ENCODE measurements around the gene DPYD. TPM values are rescaled to one million over a fixed set of nuclear protein-coding genes. Genes with fewer than 3 reads are reported as not detected.

The DPYD gene
- polyA plus RNA-seq, 1 of the 3 experiments (the other 2 are of a cell fraction), result 23.0 TPM

- TF ChIP-seq CTCF (IDR thresholded peaks at IDR 0.05), result no peak
- TF ChIP-seq NFIC (IDR thresholded peaks at IDR 0.05; ENCODE audit: borderline replicate concordance), result peak; percentile 61
- TF ChIP-seq USF1 (IDR thresholded peaks at IDR 0.05; ENCODE audit: borderline replicate concordance, low read depth), result no peak
- TF ChIP-seq FOXM1 (IDR thresholded peaks at IDR 0.05; ENCODE audit: low read depth), result no peak
- no peak for TF ChIP-seq MEF2A (IDR thresholded peaks at IDR 0.05; ENCODE audit: borderline replicate concordance, low read depth)
Observed at GRCh38 chr1:97190326-97190725, 730.5 kb downstream of the DPYD start (continued).

- no peaks in the 10 kb centered on the region for H3K9me3 ChIP-seq
- H3K27me3 ChIP-seq (ENCODE audit: insufficient read depth), result no peaks in the 10 kb centered on the region
- H3K4me2 ChIP-seq, result no peak overlapping the region
- ChIA-PET CTCF (no interaction called here), POLR2A (no interaction called here)
- no peak for TF ChIP-seq SIN3A (IDR thresholded peaks at IDR 0.05; ENCODE audit: borderline replicate concordance, low read depth, low read length)
- no peak for TF ChIP-seq TAF1 (IDR thresholded peaks at IDR 0.05; ENCODE audit: borderline replicate concordance, low read depth, low read length)
- TF ChIP-seq ZBTB33 (IDR thresholded peaks at IDR 0.05; ENCODE audit: borderline replicate concordance, low read depth), result no peak
- peak; percentile 22 for TF ChIP-seq RAD21 (IDR thresholded peaks at IDR 0.05; ENCODE audit: low read length)
- no peak for TF ChIP-seq FOXJ3 (CRISPR knock-in tag; IDR thresholded peaks at IDR 0.05)
- TF ChIP-seq MXI1 (IDR thresholded peaks at IDR 0.05; ENCODE audit: low read depth, low read length), result no peak
- TF ChIP-seq POLR2AphosphoS5 (IDR thresholded peaks at IDR 0.05; ENCODE audit: low read depth, low read length), result no peak
- peak; percentile 42 for TF ChIP-seq CTCF (IDR thresholded peaks at IDR 0.05)
- TF ChIP-seq GATA2 (CRISPR knock-in tag; IDR thresholded peaks at IDR 0.05), result no peak
- TF ChIP-seq SMC3 (IDR thresholded peaks at IDR 0.05; ENCODE audit: low read depth, low read length), result peak; percentile 3; the same call in 1 of the 2 replicates
- no peak for TF ChIP-seq MEF2A (IDR thresholded peaks at IDR 0.05; ENCODE audit: borderline replicate concordance, low read depth)
- TF ChIP-seq JUND (IDR thresholded peaks at IDR 0.05), result no peak
- no peak for TF ChIP-seq PBX3 (IDR thresholded peaks at IDR 0.05)
- no peak for TF ChIP-seq IRF3 (IDR thresholded peaks at IDR 0.05; ENCODE audit: low read depth, low read length)
- no peak for TF ChIP-seq TEAD4 (IDR thresholded peaks at IDR 0.05; ENCODE audit: borderline replicate concordance, insufficient read depth)
- TF ChIP-seq YY1 (IDR thresholded peaks at IDR 0.05; ENCODE audit: low read depth), result no peak
- H3K4me1 ChIP-seq (ENCODE audit: control insufficient read depth in 1 of 2, insufficient read depth in 2 of 2, low read depth in 1 of 2, low read length in 1 of 2), result peaks cover 0 to 15% of the 10 kb centered on the region in 2 experiments; a peak in 1 of 4 replicates
- H3K27ac ChIP-seq (ENCODE audit: low read depth in 2 of 2, low read length in 1 of 2), result no peak overlapping the region
- 92% methylated on average over 6 of the region's 6 CpGs for WGBS (ENCODE audit: low lambda C conversion rate)
- H3F3A ChIP-seq (replicated peaks; ENCODE audit: insufficient read depth), result peaks cover 1% of the 10 kb centered on the region
- H2AFZ ChIP-seq (ENCODE audit: low read depth), result no peak overlapping the region
- H3K9me2 ChIP-seq, result no peaks in the 10 kb centered on the region
- H3K79me2 ChIP-seq (ENCODE audit: insufficient read depth), result no peaks in the 10 kb centered on the region
- no peaks in the 10 kb centered on the region for H4K20me1 ChIP-seq (ENCODE audit: insufficient read depth)
- H3K9ac ChIP-seq, result no peak overlapping the region
- no peak overlapping the region for H3K4me3 ChIP-seq (ENCODE audit: low read depth in 2 of 2, low read length in 1 of 2)
- no peak for DNase-seq
- H3K36me3 ChIP-seq (replicated peaks in 1 of 2; ENCODE audit: control insufficient read depth in 1 of 2, insufficient read depth in 2 of 2, low read length in 1 of 2), result peaks cover 0 to 45% of the 10 kb centered on the region in 2 experiments
Observed at GRCh38 chr1:97186381-97186780, 734.5 kb downstream of the DPYD start.
